ENCODE results near the gene ELFN1. TPM values are rescaled to one million over a fixed set of nuclear protein-coding genes. Genes with fewer than 3 reads are reported as not detected.

The ELFN1 gene
- total RNA-seq, 2 experiments from 2014 or later = 0.20 to 0.36 TPM

DNA sequence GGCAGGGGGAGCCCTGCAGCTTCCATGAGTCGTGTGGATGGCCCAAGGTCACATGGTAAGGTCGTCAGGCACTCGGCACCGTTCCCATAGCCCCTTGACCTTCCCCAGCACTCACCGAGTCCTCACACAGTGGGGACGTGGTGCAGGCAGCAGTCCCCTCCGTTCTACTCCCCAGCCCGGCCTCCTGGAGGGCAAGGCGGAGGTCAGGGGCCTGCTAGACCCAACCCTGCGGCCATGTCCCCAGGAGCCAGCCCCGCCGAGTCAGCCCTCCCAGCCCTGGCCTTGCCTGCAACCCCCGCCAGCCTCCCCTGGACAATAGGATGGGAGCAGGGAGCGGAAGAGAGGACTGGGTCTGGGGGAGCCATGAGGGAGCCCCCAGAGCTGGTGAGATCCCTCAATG is 65.2 kb downstream of the ELFN1 start:
- ATAC-seq = no peak
- peaks cover 8% of the 10 kb centered on the region for H3K4me1 Mint-ChIP-seq (ENCODE audit: low read depth)
- intact Hi-C loops (cut with micrococcal nuclease) = no loop called here

GRCh38 chr7:1735806-1736483 is 65.9 kb downstream of the ELFN1 start:
- Mint-ChIP-seq H3K4me3 (no peak overlapping the region), H3K9me3 (no peaks in the 10 kb centered on the region), H3K4me1 (ENCODE audit: low read depth) (peaks cover 8% of the 10 kb centered on the region), H3K27me3 (peaks cover 3% of the 10 kb centered on the region), H3K36me3 (ENCODE audit: low read depth) (no peaks in the 10 kb centered on the region), H3K27ac (no peak overlapping the region)
- TF ChIP-seq CTCF (IDR thresholded peaks at IDR 0.05) = no peak
- ChIA-PET CTCF (no interaction called here), POLR2A (no interaction called here)
- DNase-seq (no peak), ATAC-seq (no peak)
- intact Hi-C loops (cut with micrococcal nuclease) = no loop called here

More for the DNA sequence above, 65.2 kb downstream of the ELFN1 start:
- no peak overlapping the region for H3K27ac Mint-ChIP-seq
- H3K36me3 Mint-ChIP-seq (ENCODE audit: low read depth) = no peaks in the 10 kb centered on the region
- ChIA-PET CTCF (no interaction called here), POLR2A (no interaction called here)
- peaks cover 3% of the 10 kb centered on the region for H3K27me3 Mint-ChIP-seq
- TF ChIP-seq CTCF (IDR thresholded peaks at IDR 0.05) = no peak
- DNase-seq = no peak
- H3K9me3 Mint-ChIP-seq = no peaks in the 10 kb centered on the region
- H3K4me3 Mint-ChIP-seq = no peak overlapping the region

DNA sequence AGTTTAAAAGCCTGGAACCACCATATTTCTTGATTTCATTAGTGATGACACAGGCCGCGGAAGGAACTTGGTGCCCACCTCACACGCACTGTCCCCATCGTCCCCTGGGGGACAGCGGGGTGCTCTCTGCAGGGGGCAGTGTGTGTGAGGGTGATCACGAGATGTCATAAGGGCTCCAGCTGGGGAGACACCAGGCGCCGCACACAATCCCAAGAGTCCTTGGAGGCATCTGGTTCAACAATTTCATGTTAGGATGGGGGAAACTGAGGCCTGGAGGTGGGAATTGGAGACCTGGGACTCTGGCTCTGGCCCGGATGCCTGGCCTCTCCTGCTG is 66.4 kb downstream of the ELFN1 start:
- H3K4me3 Mint-ChIP-seq = no peak overlapping the region

GRCh38 chr7:1736830-1737229 is 66.8 kb downstream of the ELFN1 start:
- ATAC-seq (no peak), DNase-seq (no peak)
- no peak for TF ChIP-seq CTCF (IDR thresholded peaks at IDR 0.05)
- intact Hi-C loops (cut with micrococcal nuclease) = no loop called here
- H3K4me3 Mint-ChIP-seq = no peak overlapping the region
- ChIA-PET POLR2A (no interaction called here), CTCF (no interaction called here)
- H3K27me3 Mint-ChIP-seq = peaks cover 3% of the 10 kb centered on the region
- H3K9me3 Mint-ChIP-seq = no peaks in the 10 kb centered on the region
- peaks cover 13% of the 10 kb centered on the region for H3K4me1 Mint-ChIP-seq (ENCODE audit: low read depth)
- no peak overlapping the region for H3K27ac Mint-ChIP-seq
- no peaks in the 10 kb centered on the region for H3K36me3 Mint-ChIP-seq (ENCODE audit: low read depth)

More for the DNA sequence above, 66.4 kb downstream of the ELFN1 start:
- Mint-ChIP-seq H3K27ac (no peak overlapping the region), H3K4me1 (ENCODE audit: low read depth) (peaks cover 9% of the 10 kb centered on the region), H3K27me3 (peaks cover 3% of the 10 kb centered on the region), H3K9me3 (no peaks in the 10 kb centered on the region), H3K36me3 (ENCODE audit: low read depth) (no peaks in the 10 kb centered on the region)
- no peak for TF ChIP-seq CTCF (IDR thresholded peaks at IDR 0.05)
- DNase-seq = no peak
- no peak for ATAC-seq
- CTCF ChIA-PET = no interaction called here
- POLR2A ChIA-PET = no interaction called here
- intact Hi-C loops (cut with micrococcal nuclease) = no loop called here

- peaks cover 15% of the 10 kb centered on the region for H3K4me1 Mint-ChIP-seq (ENCODE audit: low read depth)
- POLR2A ChIA-PET = no interaction called here
Measured at GRCh38 chr7:1737523-1737922, 67.4 kb downstream of the ELFN1 start.

More at GRCh38 chr7:1737523-1737922, 67.4 kb downstream of the ELFN1 start:
- H3K9me3 Mint-ChIP-seq = no peaks in the 10 kb centered on the region
- no peak for DNase-seq
- H3K36me3 Mint-ChIP-seq (ENCODE audit: low read depth) = no peaks in the 10 kb centered on the region
- no peak overlapping the region for H3K27ac Mint-ChIP-seq
- H3K4me3 Mint-ChIP-seq = no peak overlapping the region
- ATAC-seq = no peak
- CTCF ChIA-PET = no interaction called here
- intact Hi-C loops (cut with micrococcal nuclease) = no loop called here
- H3K27me3 Mint-ChIP-seq = peaks cover 3% of the 10 kb centered on the region
- TF ChIP-seq CTCF (IDR thresholded peaks at IDR 0.05) = no peak

Measured in activated CD8-positive, alpha-beta T cell treated with anti-CD3 and anti-CD28 coated beads for 36 hours (primary cell).